ENCODE data around the gene TOMM5. TPM values are rescaled to one million over a fixed set of nuclear protein-coding genes. Genes with fewer than 3 reads are reported as not detected.

The TOMM5 gene
- total RNA-seq, 1 donor from 2014 or later, result 86.5 TPM

DNA sequence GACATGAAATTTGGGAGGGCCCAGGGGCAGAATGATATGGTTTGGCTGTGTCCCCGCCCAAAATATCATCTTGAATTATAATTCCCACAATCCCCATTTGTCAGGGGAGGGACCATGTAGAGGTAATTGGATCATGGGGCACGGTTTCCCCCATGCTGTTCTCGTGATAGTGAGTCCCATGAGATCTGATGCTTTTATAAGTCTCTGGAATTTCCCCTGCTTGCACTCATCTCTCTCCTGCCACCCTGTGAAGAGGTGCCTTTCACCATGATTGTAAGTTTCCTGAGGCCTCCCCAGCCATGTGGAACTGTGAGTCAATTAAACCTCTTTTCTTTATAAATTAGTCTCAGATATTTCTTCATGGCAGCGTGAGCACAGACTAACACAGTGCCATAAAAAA lies 27.5 kb downstream of the TOMM5 start:
- no peak for DNase-seq (ENCODE audit: extremely low read depth, low read depth, low spot score)

DNA sequence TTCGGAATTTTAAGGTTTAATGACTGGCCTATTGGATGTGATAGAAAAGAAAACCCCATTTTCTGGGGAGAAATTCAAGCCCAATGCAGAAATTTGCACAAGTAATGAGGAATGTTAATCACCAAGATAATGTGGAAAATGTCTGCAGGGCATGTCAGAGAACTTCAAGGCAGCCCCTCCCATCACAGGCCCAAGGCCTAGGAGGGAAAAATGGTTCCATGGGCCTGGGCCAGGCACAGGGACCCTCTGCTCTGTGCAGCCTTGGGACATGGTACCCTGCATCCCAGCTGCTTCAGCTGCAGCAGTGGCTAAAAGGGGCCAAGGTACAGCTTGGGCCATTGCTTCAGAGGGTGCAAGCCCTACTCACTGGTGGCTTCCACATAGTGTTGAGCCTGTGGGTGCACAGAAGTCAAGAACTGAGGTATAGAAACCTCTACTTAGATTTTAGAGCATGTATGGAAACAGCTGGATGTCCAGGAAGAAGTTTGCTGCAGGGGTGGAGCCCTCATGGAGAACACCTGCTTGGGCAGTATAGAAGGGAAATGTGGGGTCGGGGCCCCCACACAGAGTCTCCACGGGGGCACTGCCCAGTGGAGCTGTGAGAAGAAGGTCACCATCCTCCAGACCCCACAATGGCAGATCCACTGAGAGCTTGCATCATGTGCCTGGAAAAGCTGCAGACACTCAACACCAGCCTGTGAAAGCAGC lies 28.4 kb downstream of the TOMM5 start:
- no peak for DNase-seq (ENCODE audit: extremely low read depth, low read depth, low spot score)

DNA sequence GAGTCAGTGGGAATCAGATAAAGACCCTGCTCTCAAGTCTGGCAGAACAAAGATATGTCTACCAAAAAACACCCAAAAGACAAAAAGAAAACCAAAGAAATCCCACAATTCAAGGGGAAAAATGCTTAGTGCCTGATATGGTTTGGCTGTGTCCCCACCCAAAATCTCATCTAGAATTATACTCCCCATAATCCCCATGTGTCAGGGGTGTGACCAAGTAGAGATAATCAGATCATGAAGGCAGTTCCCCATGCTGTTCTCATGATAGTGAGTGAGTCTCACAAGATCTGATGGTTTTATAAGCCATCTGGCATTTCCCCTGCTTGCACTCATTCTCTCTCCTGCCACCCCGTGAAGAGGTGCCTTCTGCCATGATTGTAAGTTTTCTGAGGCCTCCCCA lies 29.6 kb downstream of the TOMM5 start:
- no peak for DNase-seq (ENCODE audit: extremely low read depth, low read depth, low spot score)

DNA sequence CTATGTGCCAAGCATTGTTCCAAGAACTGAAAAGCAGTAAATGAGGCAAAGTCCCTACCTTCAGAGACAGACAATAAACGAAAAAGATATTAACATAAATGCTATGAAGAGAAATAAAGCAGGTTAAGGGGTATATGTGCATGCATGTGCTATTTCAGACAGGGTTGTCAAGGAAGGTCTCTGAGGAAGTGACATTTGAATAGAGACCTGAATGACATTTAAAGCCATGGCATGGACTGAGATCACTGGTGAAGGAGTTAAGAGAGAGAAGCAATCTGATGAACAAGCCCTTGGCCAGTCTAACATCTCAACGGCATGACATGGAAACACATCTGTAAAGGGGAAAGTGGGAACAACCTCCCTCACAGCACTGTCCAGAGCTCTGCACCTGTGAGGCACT lies 30.7 kb downstream of the TOMM5 start:
- DNase-seq (ENCODE audit: extremely low read depth, low read depth, low spot score), result no peak

DNA sequence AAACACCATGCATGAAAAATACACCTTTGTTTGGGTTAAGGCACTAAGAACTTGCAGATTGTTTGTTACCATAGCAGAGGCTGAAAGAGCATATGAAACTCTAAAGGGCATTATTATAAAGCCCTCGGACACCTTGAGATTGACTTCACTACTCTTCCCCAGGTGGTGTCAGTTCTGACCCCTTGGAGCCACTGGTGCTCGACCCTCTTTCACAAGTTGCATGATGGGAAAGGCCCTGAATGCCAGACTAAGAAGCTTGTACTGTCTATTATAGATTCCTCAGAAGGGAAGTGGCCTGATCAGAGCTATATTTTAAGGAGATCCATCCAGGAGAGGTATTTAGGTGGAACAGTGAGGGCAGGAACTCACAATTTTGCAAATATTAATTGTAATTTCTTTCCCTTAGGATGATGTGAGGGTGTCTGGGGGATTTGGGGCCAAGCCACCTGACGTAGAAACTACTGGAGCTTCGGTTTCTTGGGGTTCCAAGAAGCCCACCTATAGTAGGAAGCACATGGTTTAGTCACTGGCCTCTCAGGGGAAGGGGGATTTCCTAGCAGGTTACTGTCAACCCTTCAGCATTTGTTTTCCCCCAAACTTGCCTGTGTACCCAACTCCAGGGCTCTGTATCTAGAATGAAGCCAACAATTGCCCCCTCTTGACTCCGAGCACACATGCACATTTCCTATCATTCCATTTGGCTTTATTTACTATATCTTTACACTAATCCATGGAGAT lies 32.4 kb downstream of the TOMM5 start:
- no peak for DNase-seq (ENCODE audit: extremely low read depth, low read depth, low spot score)

DNA sequence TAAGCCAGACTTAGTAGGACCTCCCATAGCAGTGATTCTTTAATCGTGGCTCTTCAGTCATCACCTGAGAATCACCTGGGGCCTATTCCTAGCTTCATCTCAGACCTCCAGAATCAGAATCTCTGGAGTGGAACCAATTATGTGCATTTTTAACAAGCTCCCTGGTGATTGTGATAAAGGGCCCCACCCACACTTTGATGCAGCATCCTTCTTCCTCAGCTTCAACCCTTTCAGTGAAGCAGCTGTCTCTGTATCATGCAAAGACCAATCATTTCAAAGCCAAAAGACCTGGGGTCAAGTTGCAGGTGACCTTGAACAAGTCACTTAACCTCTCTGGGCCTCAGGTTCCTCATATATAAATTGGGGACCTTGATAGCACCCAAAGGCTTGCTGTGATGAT lies 33.3 kb downstream of the TOMM5 start:
- no peak for DNase-seq (ENCODE audit: extremely low read depth, low read depth, low spot score)

DNA sequence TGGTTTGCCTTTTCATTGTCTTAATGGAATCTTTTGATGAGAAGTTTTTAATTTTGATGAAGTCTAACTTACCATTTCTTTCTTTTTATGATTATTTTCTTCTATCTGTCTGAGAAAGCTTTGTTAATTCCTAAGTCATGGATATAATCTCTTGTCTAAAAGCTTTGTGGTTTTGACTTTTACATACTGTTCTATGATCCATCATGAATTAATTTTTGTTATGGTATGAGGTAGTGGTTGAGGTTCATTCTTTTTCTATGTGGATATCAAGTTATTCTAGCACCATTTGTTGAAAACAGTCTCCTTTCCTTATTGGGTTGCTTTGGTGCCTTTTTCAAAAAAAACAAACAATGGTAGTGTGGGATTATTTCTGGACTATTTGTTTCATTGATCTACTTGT lies 36.6 kb downstream of the TOMM5 start:
- no peak for DNase-seq (ENCODE audit: extremely low read depth, low read depth, low spot score)

DNA sequence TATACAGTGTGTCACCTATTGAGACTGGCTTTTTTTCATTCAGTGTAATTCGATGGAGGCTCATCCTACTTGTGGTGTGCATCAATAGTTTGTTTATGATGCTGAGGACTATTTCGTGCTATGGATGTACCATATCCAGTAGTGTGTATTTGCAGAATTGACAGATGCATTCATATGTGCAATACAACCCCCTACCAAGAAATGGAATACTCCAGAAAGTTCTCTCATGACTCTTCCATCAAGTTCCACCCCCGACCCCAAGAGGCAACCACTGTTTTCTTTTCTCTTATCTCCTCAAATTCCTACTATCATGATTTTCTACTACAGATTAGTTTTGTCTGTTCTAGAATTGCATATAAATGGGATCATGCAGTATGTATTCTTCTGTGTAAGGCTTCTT lies 38.1 kb downstream of the TOMM5 start:
- DNase-seq (ENCODE audit: extremely low read depth, low read depth, low spot score), result no peak

DNA sequence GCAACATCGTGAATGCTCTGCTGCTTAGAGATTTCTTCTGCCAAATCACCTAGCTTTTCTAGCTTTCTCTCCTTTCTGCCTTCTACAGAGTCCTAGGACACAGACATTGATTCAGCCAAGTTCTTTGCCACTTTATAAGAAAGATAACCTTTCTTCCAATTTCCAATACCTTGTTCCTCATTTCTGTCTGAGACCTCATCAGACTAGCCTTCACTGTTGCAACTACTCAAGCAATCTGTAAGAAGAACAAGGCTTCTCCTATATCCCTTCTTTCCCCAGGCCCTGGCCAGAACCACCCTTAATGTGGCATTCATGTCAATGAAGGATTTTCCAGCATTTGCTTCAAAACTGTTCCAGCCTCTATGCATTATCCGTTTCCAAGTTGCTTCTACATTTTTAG lies 40.5 kb downstream of the TOMM5 start:
- no peak for DNase-seq (ENCODE audit: extremely low read depth, low read depth, low spot score)

DNA sequence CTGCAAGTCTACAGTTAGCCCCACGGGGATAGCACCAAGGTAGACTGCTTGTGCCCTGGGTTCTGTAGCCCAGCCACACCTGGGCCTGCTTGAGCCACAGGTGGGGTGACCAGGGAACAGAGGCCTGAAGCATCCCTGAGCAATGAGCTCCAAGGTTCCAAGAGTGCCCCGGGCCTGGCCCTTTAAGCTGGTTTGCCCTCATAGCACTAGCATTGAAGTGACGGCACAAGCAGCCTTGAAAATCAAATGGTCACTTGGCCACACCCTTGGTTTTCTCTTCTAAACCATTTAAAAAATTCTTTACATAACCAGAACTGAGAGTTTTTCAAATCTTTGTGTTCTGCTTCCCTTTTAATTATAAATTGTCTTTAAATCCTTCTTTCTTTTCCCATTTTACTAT lies 40.9 kb downstream of the TOMM5 start:
- DNase-seq (ENCODE audit: extremely low read depth, low read depth, low spot score), result no peak

DNA sequence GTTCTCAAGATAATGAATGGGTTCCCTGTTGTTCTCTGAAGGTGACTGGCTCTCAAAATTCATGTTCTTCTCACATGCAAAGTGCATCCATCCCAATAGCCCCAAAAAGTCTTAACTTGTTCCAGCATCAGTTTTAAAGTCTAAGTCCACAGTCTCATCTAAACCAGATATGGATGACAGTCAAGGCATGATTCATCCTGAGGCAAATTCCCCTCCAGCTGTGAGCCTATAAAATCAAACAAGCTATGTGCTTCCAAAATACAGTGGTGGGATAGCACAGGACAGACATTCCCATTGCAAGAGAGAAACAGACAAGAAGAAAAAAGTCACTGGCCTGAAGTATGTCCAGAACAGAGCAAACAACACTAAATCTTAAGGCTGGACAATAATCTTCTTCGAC lies 41.6 kb downstream of the TOMM5 start:
- DNase-seq (ENCODE audit: extremely low read depth, low read depth, low spot score), result no peak

DNA sequence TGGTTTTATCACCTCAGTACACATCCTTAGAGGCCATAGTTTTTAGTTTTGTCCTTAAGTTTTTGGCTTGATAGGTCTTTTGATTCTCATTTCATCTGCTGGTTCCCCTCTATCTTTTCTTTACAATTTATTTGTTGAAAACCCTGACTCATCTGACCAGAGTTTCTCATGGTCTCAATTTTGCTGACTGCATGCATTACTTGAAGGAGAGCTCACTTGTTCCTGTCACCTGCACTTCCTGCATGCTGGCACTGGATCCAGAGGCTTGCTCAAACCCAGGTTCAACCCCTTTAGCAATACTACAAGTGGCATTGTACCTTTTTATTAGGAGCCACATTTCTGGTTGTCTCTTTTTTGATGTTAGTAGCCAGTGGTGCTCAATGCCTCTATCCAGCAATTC lies 42.9 kb downstream of the TOMM5 start:
- DNase-seq (ENCODE audit: extremely low read depth, low read depth, low spot score), result no peak

DNA sequence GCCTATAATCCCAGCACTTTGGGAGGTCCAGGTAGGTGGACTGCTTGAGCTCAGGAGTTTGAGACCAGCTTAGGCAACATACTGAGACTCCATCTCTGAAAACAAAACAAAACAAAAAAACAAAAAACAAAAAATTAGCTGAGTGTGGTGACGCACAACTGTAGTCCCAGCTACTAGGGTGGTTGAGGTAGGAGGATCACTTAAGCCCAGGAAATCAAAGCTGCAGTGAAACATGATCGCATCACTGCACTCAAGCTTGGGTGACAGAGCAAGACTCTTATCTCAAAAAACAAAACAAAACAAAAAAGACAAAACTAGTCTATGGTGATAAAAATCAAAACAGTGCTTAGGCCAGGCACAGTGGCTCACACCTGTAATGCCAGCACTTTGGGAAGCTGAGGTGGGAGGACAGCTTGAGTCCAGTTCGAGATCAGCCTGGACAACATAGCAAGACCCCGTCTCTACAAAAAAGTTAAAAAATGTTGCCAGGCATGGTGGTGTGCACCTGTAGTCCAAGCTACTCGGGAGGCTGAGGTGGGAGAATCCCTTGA lies 45.0 kb downstream of the TOMM5 start:
- DNase-seq (ENCODE audit: extremely low read depth, low read depth, low spot score), result no peak

DNA sequence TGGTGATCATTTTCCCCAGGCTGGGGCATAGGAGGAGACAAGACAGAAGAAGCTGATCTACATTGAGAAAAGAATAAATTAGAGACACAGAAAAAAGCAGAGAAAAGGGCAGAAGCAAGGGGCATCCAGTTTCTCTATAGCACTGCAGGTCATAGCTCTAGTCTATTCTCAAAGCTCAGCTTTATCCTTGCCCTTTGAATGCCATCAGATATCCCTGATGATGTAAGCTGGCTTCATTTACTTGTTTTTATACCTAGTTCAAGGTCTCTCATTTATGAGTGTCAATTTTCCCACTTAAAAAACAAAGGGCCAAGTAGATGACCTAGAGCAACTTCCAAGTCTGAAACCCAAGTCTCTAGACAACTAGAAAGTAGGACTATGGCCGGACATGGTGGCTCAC lies 48.9 kb downstream of the TOMM5 start:
- no peak for DNase-seq (ENCODE audit: extremely low read depth, low read depth, low spot score)

DNA sequence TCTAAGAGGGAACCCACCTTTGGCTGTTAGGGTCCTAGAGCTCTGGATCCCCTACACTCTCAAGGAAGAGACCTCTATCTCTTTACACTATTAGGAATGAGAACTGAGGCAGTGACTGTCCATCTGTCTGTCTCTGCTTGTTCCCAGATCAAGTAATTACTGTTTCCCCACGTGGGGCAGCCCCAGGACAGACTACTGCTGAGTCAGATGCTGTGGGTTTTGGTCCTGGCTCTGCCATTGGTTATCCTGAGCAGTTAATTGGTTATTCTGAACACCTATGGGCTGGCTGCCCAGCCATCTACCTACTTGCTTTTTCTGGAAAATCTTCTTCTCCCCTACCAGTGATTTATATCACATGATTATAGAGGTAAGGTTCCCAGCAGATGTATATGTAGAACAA lies 49.5 kb downstream of the TOMM5 start:
- DNase-seq (ENCODE audit: extremely low read depth, low read depth, low spot score), result no peak

DNA sequence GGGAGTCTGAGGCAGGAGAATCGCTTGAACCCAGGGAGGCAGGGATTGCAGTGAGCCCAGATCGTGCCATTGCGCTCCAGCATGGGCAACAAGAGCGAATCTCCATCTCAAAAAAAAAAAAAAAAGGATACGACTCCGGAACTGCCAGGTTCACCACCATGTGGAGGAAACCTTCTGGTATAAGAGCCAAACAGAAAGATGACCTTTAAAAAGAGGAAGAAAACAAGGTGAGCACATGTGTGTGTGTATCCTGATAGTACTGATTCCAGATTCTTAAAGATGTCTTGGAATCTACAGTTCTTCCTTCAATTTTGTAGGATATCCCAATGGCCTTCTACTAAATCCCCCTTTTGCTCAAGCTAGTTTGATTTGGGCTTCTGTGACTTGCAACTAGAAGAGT lies 49.9 kb downstream of the TOMM5 start:
- no peak for DNase-seq (ENCODE audit: extremely low read depth, low read depth, low spot score)

DNA sequence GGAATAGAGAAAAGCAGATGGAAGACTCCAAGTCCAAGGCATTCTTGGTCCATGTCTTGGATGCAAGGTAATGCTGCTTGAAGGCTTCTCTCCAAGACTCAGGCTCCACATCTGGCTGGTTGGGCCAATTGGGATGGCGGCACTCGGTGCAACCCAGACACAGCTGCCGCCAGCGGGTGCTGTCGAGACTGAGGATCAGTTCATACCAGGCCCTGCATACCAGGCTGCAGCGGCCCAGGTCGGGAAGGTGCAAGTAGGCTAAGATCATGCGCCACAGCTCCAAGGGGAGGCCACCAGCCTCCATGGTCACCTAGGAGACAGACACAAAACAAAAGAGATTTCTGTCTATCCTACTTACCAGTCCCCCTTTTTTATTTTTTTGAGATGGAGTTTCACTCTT lies 50.9 kb downstream of the TOMM5 start:
- DNase-seq (ENCODE audit: extremely low read depth, low read depth, low spot score), result no peak

DNA sequence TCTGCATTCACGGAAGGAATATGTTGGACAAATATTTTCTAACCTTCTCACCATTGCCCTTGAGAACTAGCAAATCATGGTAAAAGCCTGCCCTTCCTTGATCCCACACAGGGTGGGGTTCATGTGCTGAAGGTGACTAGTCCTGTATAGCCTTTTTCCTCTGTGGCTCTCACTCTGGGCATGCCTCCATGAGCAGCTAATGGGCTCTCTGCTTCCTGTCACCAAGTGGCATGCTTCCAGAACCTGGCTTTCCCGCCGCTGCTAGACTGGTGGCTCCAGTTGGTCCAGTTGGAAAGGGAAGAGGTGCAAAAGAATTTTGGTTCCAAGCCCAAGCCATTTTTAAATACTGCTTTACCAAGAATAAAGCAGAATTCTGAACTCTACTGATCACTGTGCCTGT lies 51.8 kb downstream of the TOMM5 start:
- no peak for DNase-seq (ENCODE audit: extremely low read depth, low read depth, low spot score)

DNA sequence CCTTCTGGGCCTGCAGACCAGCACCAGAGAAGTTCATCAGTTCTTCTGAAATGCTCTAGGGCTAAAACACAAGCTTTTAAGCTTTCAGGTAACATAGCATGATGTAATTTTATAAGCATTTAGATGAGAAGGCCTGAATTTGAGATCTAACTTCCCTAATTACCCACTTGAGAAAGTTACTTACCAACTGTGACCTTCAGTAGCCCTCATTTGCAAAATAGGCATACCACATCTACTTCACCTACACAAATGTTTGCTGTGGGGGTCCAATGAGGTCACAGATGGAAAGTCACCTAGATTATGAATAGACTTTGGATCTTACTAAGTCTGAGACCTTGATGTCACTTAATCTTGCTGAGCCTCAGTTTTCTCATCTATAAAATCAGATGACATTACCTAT lies 52.8 kb downstream of the TOMM5 start:
- DNase-seq (ENCODE audit: extremely low read depth, low read depth, low spot score), result no peak
